AG10803 (cell line): ENCODE measurements around the gene FLG2.

ENCODE experiments used
- DNase-seq: peaks from one replicate; pipeline ENCODE4 v3.0.0; 2010; ENCODE audit warnings: low read depth
- H3K4me3 ChIP-seq: 2 replicates; pipeline ENCODE4 v1.5.1; 2011; ENCODE audit warnings: mild to moderate bottlenecking, low read length, control low read depth
- CTCF ChIP-seq: conservative IDR thresholded peaks from 2 replicates; pipeline ENCODE4 v1.5.1; 2011; ENCODE audit warnings: mild to moderate bottlenecking, low read length, control low read depth, inconsistent platforms

Gene FLG2

DNA sequence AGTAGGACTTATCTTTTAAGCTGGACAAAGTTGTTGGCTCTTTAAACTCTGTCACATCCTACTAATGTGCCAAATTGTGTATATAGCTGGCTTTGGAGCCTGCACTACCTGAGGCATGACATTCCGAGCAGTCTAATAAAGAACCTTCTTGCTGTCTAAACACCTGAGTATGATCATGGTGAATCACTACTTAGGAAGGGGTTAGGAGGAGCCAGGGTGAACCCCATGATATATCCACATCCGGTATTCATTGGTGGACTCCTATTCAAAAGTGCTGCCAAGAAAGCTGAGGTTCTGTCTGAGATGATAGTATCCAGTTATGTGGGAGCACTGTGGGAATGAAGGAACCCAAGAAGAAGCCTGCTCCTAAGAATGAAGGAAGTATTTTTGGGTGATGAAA, 27.1 kb upstream of the FLG2 start:
- H3K4me3 ChIP-seq: no peak overlapping the region
- TF ChIP-seq CTCF: no peak
- peak; percentile 34 for DNase-seq

GRCh38 chr1:152380932-152381331, 21.1 kb upstream of the FLG2 start:
- no peak overlapping the region for H3K4me3 ChIP-seq
- no peak for TF ChIP-seq CTCF
- no peak for DNase-seq

GRCh38 chr1:152374451-152374850, 14.6 kb upstream of the FLG2 start:
- H3K4me3 ChIP-seq: no peak overlapping the region
- no peak for DNase-seq
- TF ChIP-seq CTCF: no peak

- no peak for TF ChIP-seq CTCF
- DNase-seq: no peak
- H3K4me3 ChIP-seq: no peak overlapping the region
Measured at GRCh38 chr1:152372672-152373071, 12.9 kb upstream of the FLG2 start.

DNA sequence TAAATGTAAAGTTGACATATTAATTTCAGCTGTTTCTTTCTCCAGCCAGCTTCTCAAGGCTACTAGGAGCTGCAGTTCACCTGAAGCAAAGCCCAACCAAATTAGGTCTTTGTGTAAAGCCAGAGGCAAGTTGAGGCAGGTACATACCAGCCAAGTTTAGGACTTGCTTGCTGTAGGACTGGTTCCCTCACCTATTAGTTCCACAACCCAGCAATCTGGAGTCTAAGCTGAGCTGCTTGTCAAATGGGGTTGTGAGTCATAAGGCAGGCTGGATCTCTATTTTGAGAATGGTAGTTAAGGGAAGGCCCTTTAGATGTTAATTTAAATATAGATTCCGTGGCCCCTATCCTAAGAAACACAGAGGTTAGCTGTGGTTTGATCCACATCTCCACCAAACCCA, 7.6 kb upstream of the FLG2 start:
- no peak for TF ChIP-seq CTCF
- DNase-seq: no peak
- H3K4me3 ChIP-seq: no peak overlapping the region

DNA sequence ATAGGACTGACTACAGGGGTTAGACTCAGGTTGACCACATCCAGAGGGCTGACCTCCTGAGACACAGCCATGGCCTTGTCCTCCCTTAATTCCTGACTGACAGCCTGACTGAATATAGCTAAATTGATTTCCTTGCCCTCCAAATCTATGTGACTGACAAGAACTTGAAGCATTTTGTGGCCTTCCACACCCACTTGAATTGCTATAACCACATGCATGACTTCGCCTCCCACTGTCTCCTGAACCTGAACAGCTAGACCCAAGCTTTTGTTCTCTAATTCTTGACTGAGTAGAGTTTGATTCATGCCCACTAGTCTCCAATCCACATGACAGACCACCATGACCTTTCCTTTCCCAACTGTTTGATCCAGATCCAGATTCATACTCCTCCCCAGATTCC, 3.1 kb downstream of the FLG2 start:
- no peak overlapping the region for H3K4me3 ChIP-seq
- no peak for TF ChIP-seq CTCF
- no peak for DNase-seq

DNA sequence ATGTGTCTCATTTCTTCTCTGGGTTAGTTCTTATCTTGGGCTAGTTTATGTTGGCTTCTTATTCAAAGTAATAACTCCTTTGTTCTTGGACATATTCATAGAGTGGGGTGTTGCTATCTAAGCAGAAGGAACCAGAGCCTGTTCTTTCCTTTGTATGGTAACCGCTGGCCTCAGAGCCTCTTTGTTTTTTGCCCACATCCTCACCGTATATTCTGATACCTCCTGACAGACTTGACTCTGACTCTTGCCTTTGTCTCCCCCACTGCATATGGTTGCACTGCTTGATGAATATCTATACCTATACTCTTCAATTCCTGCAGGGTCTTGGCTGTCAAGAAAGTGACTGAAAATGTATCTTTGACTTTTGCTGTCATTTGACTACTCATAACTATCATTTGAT, 10.2 kb downstream of the FLG2 start:
- no peak for TF ChIP-seq CTCF
- no peak overlapping the region for H3K4me3 ChIP-seq
- DNase-seq: no peak
